Astrocyte (in vitro differentiated cells and primary cell): ENCODE results near the gene PGAM2.

Experiments used
- CTCF ChIP-seq: IDR thresholded peaks from 2 replicates; pipeline ENCODE4 v1.5.1; 2011; ENCODE audit warnings: low read depth, mild to moderate bottlenecking, inconsistent platforms, low read length, moderate library complexity; ENCODE audit not compliant: insufficient read depth
- EZH2 ChIP-seq: IDR thresholded peaks from 2 replicates; pipeline ENCODE4 v1.6.1; 2012; ENCODE audit warnings: mild to moderate bottlenecking, low read length, inconsistent platforms; ENCODE audit not compliant: insufficient read depth

- TF ChIP-seq CTCF (peak; percentile 72), EZH2 (no peak)
Measured at GRCh38 chr7:44072364-44073231, 7.2 kb upstream of the PGAM2 start.
